ENCODE data around the gene RACK1. TPM values are rescaled to one million over a fixed set of nuclear protein-coding genes. Genes with fewer than 3 reads are reported as not detected.

Gene RACK1
- total RNA-seq, 1 donor from 2014 or later, result 1,656 TPM

DNA sequence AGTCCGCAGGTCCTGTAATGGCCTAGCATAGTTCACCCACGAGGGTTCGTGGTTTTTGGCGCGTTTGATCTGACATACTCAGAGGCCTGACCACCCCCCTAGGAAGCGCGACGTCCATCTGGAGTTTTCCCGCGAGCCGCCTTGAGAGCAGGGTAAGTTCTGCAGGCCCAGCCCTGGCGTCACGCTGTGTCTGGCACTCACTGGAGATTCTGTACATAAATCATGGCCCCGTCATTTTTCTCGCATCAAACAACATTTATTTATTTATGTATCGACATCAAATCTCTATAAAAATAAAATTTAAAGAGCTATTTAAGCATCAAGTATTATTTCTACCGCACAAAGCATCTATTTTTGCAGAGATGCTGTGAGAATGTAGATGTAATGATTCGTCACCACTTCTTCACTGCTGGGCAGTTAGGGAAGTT, 21.1 kb downstream of the RACK1 start:
- FAIRE-seq, result no peak
- peaks cover 11% of the 10 kb centered on the region for H3K4me1 Mint-ChIP-seq (ENCODE audit: low read depth, unreplicated experiment)

DNA sequence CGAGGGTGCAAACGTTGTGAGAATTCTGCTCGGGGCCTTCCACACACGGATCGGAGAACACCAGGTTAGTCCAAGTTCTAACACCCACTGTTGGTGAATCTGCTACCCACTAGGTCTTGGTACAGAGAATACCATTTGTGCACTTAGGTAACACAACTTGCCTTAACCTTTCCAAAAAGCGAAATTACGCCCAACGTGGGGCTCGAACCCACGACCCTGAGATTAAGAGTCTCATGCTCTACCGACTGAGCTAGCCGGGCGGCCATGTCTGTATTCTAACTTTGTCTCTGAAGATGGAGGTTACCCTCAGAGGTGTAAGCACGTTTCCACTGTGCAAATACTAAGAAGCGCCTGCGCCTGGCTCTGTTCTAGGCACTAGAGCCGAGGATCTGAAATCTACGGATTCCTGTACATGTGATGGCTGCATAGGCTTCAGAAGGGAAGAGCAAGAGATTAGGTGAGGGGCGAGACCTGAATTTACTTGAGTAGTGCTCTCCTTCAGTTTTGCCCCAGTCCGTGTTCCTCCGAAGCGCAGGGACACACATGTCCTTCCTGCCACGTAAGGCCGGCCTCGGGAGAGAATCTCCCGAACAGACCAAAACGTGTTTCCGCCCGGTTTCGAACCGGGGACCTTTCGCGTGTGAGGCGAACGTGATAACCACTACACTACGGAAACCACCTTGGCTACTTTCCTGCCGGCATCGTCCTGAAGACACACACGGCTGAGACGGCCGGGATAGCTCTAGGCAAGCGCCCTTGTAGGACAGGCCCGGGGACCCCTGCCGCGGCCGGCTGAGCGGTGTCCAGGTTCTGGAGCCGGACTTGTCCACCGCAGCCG, 21.7 kb downstream of the RACK1 start:
- Mint-ChIP-seq H3K4me3 (ENCODE audit: unreplicated experiment) (peak overlapping the region; percentile 94), H3K27me3 (ENCODE audit: low read depth, unreplicated experiment) (no peaks in the 10 kb centered on the region), H3K36me3 (ENCODE audit: low read depth, unreplicated experiment) (no peaks in the 10 kb centered on the region), H3K27ac (ENCODE audit: unreplicated experiment) (peak overlapping the region; percentile 99), H3K9me3 (ENCODE audit: unreplicated experiment) (no peaks in the 10 kb centered on the region), H3K4me1 (ENCODE audit: low read depth, unreplicated experiment) (peaks cover 12% of the 10 kb centered on the region)
- no peaks in the 10 kb centered on the region for H3K27me3 ChIP-seq (ENCODE audit: insufficient read depth, low read length)
- H3K9me3 ChIP-seq (ENCODE audit: insufficient read depth, low read depth, low read length), result no peaks in the 10 kb centered on the region
- peak overlapping the region; percentile 92 for H3K9ac ChIP-seq (ENCODE audit: low read length)
- no peak for FAIRE-seq
- no peaks in the 10 kb centered on the region for H3K36me3 ChIP-seq (ENCODE audit: insufficient read depth, low read length)
- peak overlapping the region; percentile 100 for H3K4me2 ChIP-seq (ENCODE audit: low read length)
- TF ChIP-seq, protein P1, sequence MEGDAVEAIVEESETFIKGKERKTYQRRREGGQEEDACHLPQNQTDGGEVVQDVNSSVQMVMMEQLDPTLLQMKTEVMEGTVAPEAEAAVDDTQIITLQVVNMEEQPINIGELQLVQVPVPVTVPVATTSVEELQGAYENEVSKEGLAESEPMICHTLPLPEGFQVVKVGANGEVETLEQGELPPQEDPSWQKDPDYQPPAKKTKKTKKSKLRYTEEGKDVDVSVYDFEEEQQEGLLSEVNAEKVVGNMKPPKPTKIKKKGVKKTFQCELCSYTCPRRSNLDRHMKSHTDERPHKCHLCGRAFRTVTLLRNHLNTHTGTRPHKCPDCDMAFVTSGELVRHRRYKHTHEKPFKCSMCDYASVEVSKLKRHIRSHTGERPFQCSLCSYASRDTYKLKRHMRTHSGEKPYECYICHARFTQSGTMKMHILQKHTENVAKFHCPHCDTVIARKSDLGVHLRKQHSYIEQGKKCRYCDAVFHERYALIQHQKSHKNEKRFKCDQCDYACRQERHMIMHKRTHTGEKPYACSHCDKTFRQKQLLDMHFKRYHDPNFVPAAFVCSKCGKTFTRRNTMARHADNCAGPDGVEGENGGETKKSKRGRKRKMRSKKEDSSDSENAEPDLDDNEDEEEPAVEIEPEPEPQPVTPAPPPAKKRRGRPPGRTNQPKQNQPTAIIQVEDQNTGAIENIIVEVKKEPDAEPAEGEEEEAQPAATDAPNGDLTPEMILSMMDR (IDR thresholded peaks at IDR 0.05; ENCODE audit: insufficient read depth, low read depth, low read length), result no peak
- TF ChIP-seq EZH2 (IDR thresholded peaks at IDR 0.05; ENCODE audit: insufficient read depth, low read length), result no peak
- peaks cover 5% of the 10 kb centered on the region for H4K20me1 ChIP-seq (ENCODE audit: insufficient read depth, low read length)
- peaks cover 28% of the 10 kb centered on the region for H3K79me2 ChIP-seq (ENCODE audit: insufficient read depth, low read length)
- H3K27ac ChIP-seq (ENCODE audit: low read depth, low read length), result peak overlapping the region; percentile 94
- peaks cover 22% of the 10 kb centered on the region for H3K4me1 ChIP-seq (ENCODE audit: insufficient read depth, low read length)
- peak overlapping the region; percentile 74 for H3K4me3 ChIP-seq (ENCODE audit: insufficient read depth, low read depth, low read length)
- DNase-seq (ENCODE audit: low read depth), result peak; percentile 96
- H2AFZ ChIP-seq (ENCODE audit: low read depth, low read length), result peak overlapping the region; percentile 74

More for the DNA sequence above, 21.1 kb downstream of the RACK1 start:
- no peak for DNase-seq (ENCODE audit: low read depth)
- H3K4me3 Mint-ChIP-seq (ENCODE audit: unreplicated experiment), result peak overlapping the region; percentile 94
- Histone ChIP-seq H3K9ac (ENCODE audit: low read length) (peak overlapping the region; percentile 92), H3K36me3 (ENCODE audit: insufficient read depth, low read length) (no peaks in the 10 kb centered on the region), H4K20me1 (ENCODE audit: insufficient read depth, low read length) (peaks cover 3% of the 10 kb centered on the region), H3K27me3 (ENCODE audit: insufficient read depth, low read length) (no peaks in the 10 kb centered on the region), H2AFZ (ENCODE audit: low read depth, low read length) (peak overlapping the region; percentile 74), H3K4me3 (ENCODE audit: insufficient read depth, low read depth, low read length) (peak overlapping the region; percentile 74), H3K79me2 (ENCODE audit: insufficient read depth, low read length) (peaks cover 28% of the 10 kb centered on the region), H3K4me2 (ENCODE audit: low read length) (peak overlapping the region; percentile 100), H3K9me3 (ENCODE audit: insufficient read depth, low read depth, low read length) (no peaks in the 10 kb centered on the region), H3K4me1 (ENCODE audit: insufficient read depth, low read length) (peaks cover 20% of the 10 kb centered on the region), H3K27ac (ENCODE audit: low read depth, low read length) (peak overlapping the region; percentile 94)
- H3K36me3 Mint-ChIP-seq (ENCODE audit: low read depth, unreplicated experiment), result no peaks in the 10 kb centered on the region
- peak overlapping the region; percentile 99 for H3K27ac Mint-ChIP-seq (ENCODE audit: unreplicated experiment)
- TF ChIP-seq EZH2 (IDR thresholded peaks at IDR 0.05; ENCODE audit: insufficient read depth, low read length), result no peak
- no peaks in the 10 kb centered on the region for H3K27me3 Mint-ChIP-seq (ENCODE audit: low read depth, unreplicated experiment)
- no peaks in the 10 kb centered on the region for H3K9me3 Mint-ChIP-seq (ENCODE audit: unreplicated experiment)

DNA sequence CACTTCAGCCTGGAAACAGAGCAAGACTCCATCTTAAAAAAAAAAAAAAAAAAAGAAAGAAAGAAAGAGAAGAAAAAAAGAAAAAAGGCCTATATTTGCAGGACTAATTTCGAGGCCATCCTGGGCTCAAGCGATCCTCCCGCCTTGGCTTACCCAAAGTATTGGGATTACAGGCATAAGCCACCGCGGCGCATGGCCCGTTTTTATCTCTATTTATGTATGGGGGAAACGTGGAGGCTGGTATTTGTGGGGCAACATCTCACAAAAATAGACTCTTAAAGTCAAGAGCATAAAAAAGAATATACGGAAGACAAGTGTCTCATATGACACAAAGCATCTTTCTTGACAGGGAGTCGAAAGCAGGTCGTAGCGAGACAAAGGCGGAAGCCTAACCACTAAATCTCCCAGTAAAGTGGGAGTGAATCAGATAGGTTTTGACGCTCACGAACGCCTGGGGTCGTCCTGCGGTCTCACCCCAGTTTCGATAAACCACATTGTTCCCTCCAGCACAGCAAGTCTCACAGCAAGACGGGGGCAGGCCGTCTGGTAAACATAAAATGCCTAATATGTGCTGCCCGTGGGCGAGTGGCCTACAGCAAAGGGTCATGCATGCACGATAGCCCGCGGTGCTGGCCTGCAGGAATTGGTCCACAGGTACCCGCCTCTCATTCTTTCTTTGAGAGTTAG, 22.5 kb downstream of the RACK1 start:
- no peak overlapping the region for H3K9ac ChIP-seq (ENCODE audit: low read length)
- no peaks in the 10 kb centered on the region for H3K27me3 Mint-ChIP-seq (ENCODE audit: low read depth, unreplicated experiment)
- H3K4me3 ChIP-seq (ENCODE audit: insufficient read depth, low read depth, low read length), result no peak overlapping the region
- H3K4me1 ChIP-seq (ENCODE audit: insufficient read depth, low read length), result peaks cover 26% of the 10 kb centered on the region
- H3K4me1 Mint-ChIP-seq (ENCODE audit: low read depth, unreplicated experiment), result peaks cover 12% of the 10 kb centered on the region
- no peaks in the 10 kb centered on the region for H3K27me3 ChIP-seq (ENCODE audit: insufficient read depth, low read length)
- peak overlapping the region; percentile 94 for H3K4me3 Mint-ChIP-seq (ENCODE audit: unreplicated experiment)
- DNase-seq (ENCODE audit: low read depth) (no peak), FAIRE-seq (no peak)
- no peaks in the 10 kb centered on the region for H3K9me3 Mint-ChIP-seq (ENCODE audit: unreplicated experiment)
- H2AFZ ChIP-seq (ENCODE audit: low read depth, low read length), result peak overlapping the region; percentile 35
- no peaks in the 10 kb centered on the region for H3K36me3 Mint-ChIP-seq (ENCODE audit: low read depth, unreplicated experiment)
- no peaks in the 10 kb centered on the region for H3K9me3 ChIP-seq (ENCODE audit: insufficient read depth, low read depth, low read length)
- H3K4me2 ChIP-seq (ENCODE audit: low read length), result peak overlapping the region; percentile 100
- H3K79me2 ChIP-seq (ENCODE audit: insufficient read depth, low read length), result peaks cover 25% of the 10 kb centered on the region
- no peak for TF ChIP-seq EZH2 (IDR thresholded peaks at IDR 0.05; ENCODE audit: insufficient read depth, low read length)
- TF ChIP-seq, protein P1 (IDR thresholded peaks at IDR 0.05; ENCODE audit: insufficient read depth, low read depth, low read length), result no peak
- H3K27ac Mint-ChIP-seq (ENCODE audit: unreplicated experiment), result peak overlapping the region; percentile 99
- peak overlapping the region; percentile 38 for H3K27ac ChIP-seq (ENCODE audit: low read depth, low read length)
- peaks cover 5% of the 10 kb centered on the region for H4K20me1 ChIP-seq (ENCODE audit: insufficient read depth, low read length)
- no peaks in the 10 kb centered on the region for H3K36me3 ChIP-seq (ENCODE audit: insufficient read depth, low read length)

All from astrocyte (in vitro differentiated cells and primary cell).